Keratinocyte (primary cell): ENCODE measurements around the gene SP7.

Source experiments
- EZH2 ChIP-seq: IDR thresholded peaks from one replicate; pipeline ENCODE4 v1.6.1; 2012; ENCODE audit warnings: inconsistent platforms, mild to moderate bottlenecking, low read length, moderate library complexity
- TF ChIP-seq, protein P1 (sequence below), 3 experiments: IDR thresholded peaks in 1 of 3; conservative IDR thresholded peaks in 1 of 3; optimal IDR thresholded peaks in 1 of 3; 2 replicates in 2 of 3; 3 replicates in 1 of 3; pipeline versions ENCODE3 to v1.5.1; 2011; ENCODE audit warnings: low read length in 3 of 3, mild to moderate bottlenecking in 3 of 3, moderate library complexity in 2 of 3, control low read depth in 1 of 3, inconsistent platforms in 1 of 3; ENCODE audit not compliant: insufficient read depth in 2 of 3; ENCODE audit errors: extremely low read depth in 1 of 3

DNA sequence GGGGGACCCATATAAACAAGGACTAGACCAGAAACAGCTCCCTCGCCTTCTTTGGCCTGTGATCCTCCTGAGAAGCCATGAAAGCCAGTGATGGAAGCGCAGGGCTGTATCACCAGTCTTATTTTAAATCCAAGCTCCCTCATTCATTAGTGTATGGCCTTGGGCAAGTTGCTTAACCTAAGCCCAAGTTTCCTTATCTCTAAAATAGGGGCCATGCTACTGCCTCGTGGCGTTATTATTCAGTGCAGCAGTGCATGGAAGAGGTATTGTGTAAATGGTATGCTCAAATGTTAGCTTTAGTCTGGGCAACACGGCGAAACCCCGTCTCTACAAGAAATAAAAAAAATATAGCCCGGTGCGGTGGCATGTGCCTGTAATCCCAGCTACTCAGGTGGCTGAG, 58.2 kb downstream of the SP7 start:
- TF ChIP-seq, protein P1, sequence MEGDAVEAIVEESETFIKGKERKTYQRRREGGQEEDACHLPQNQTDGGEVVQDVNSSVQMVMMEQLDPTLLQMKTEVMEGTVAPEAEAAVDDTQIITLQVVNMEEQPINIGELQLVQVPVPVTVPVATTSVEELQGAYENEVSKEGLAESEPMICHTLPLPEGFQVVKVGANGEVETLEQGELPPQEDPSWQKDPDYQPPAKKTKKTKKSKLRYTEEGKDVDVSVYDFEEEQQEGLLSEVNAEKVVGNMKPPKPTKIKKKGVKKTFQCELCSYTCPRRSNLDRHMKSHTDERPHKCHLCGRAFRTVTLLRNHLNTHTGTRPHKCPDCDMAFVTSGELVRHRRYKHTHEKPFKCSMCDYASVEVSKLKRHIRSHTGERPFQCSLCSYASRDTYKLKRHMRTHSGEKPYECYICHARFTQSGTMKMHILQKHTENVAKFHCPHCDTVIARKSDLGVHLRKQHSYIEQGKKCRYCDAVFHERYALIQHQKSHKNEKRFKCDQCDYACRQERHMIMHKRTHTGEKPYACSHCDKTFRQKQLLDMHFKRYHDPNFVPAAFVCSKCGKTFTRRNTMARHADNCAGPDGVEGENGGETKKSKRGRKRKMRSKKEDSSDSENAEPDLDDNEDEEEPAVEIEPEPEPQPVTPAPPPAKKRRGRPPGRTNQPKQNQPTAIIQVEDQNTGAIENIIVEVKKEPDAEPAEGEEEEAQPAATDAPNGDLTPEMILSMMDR (optimal IDR thresholded peaks at IDR 0.05 in 1 of 3, IDR thresholded peaks at IDR 0.05 in 1 of 3, conservative IDR thresholded peaks at IDR 0.05 in 1 of 3; ENCODE audit: extremely low read depth in 1 of 3, insufficient read depth in 2 of 3, low read length in 3 of 3): no peak
- no peak for TF ChIP-seq EZH2
